HepG2 (cell line): ENCODE measurements around the gene CKS1B. TPM values are rescaled to one million over a fixed set of nuclear protein-coding genes. Genes with fewer than 3 reads are reported as not detected.
A peak's percentile ranks its signal among the peaks of the same experiment; 100 is the strongest.

ENCODE experiments used
- DR1 ChIP-seq: sonication (generic); formaldehyde crosslinking; IDR thresholded peaks from 2 replicates; pipeline ENCODE4 v1.8.0; 2021; ENCODE audit warnings: mild to moderate bottlenecking, missing genetic modification reagents, inconsistent platforms
- FOXK2 ChIP-seq: fragments of 450-650 bp; IDR thresholded peaks from 2 replicates; pipeline ENCODE4 v1.6.1; 2016
- JARID2 ChIP-seq: sonication (generic); formaldehyde crosslinking; IDR thresholded peaks from 2 replicates; pipeline ENCODE4 v1.8.1; 2023; ENCODE audit warnings: missing genetic modification reagents, inconsistent platforms; ENCODE audit not compliant: insufficient replicate concordance
- NFIB ChIP-seq: sonication (generic); formaldehyde crosslinking; IDR thresholded peaks from 2 replicates; pipeline ENCODE4 v1.9.0; 2021; ENCODE audit warnings: missing genetic modification reagents, mild to moderate bottlenecking, borderline replicate concordance
- TBX3 ChIP-seq: fragments of 450-650 bp; IDR thresholded peaks from 2 replicates; pipeline ENCODE4 v1.6.1; 2017; ENCODE audit warnings: antibody characterized with exemption, mild to moderate bottlenecking, inconsistent platforms, borderline replicate concordance
- ZNF205 ChIP-seq: IDR thresholded peaks from 2 replicates; pipeline ENCODE4 v1.6.1; 2018; ENCODE audit warnings: missing biosample characterization, missing genetic modification reagents
- ZNF232 ChIP-seq: sonication (generic); formaldehyde crosslinking; IDR thresholded peaks from 2 replicates; pipeline ENCODE4 v1.4.0; 2020; ENCODE audit warnings: missing genetic modification reagents, borderline replicate concordance
- ZNF234 ChIP-seq: sonication (generic); formaldehyde crosslinking; conservative IDR thresholded peaks from 2 replicates; pipeline ENCODE4 v1.5.1; 2020; ENCODE audit warnings: mild to moderate bottlenecking, missing genetic modification reagents
- ZNF263 ChIP-seq: sonication (generic); formaldehyde crosslinking; IDR thresholded peaks from 2 replicates; pipeline ENCODE4 v1.4.0; 2020; ENCODE audit warnings: missing genetic modification reagents
- ZNF317 ChIP-seq: sonication (generic); formaldehyde crosslinking; IDR thresholded peaks from 2 replicates; pipeline ENCODE4 v1.5.0; 2020; ENCODE audit warnings: mild to moderate bottlenecking, missing genetic modification reagents
- ZNF431 ChIP-seq: sonication (generic); formaldehyde crosslinking; IDR thresholded peaks from 2 replicates; pipeline ENCODE4 v1.9.0; 2022; ENCODE audit warnings: missing genetic modification reagents, low read depth, mild to moderate bottlenecking, borderline replicate concordance
- ZNF567 ChIP-seq: sonication (generic); formaldehyde crosslinking; IDR thresholded peaks from 2 replicates; pipeline ENCODE4 v1.8.1; 2023; ENCODE audit warnings: mild to moderate bottlenecking, missing genetic modification reagents, borderline replicate concordance
- ZNF598 ChIP-seq: sonication (generic); formaldehyde crosslinking; IDR thresholded peaks from 2 replicates; pipeline ENCODE4 v1.5.1; 2020; ENCODE audit warnings: mild to moderate bottlenecking, missing genetic modification reagents, borderline replicate concordance
- ZNF644 ChIP-seq: IDR thresholded peaks from 2 replicates; pipeline ENCODE4 v1.6.1; 2016; ENCODE audit warnings: low read depth
- polyA plus RNA-seq, 8 experiments: library from polyadenylated mRNA; depleted of rRNA in 3 of 8; stranded (reverse) in 7 of 8; unstranded in 1 of 8; fragments of >200 nt; fragmentation: Illumina TruSeq in 4 of 8; extraction: Trizol in 4 of 8; gene quantifications; 2 replicates each; pipeline versions ENCODE4 v1.2.1 to v1.2.3, GENCODE V29; 2011 to 2016; ENCODE audit warnings: low read depth in 4 of 8, missing spikeins in 1 of 8, mixed read lengths in 1 of 8; ENCODE audit not compliant: insufficient read depth in 1 of 8
- total RNA-seq, 5 experiments: library from RNA; depleted of rRNA; stranded (reverse); fragments of >200 nt; fragmentation: Illumina TruSeq; extraction: Trizol; gene quantifications; 2 replicates each; pipeline ENCODE4 v1.2.3, GENCODE V29; 2016; ENCODE audit warnings: low read depth in 1 of 5
- TF ChIP-seq, protein P1 (sequence below): sonication (generic); formaldehyde crosslinking; IDR thresholded peaks from 2 replicates; pipeline ENCODE4 v1.5.0; 2020; ENCODE audit warnings: mild to moderate bottlenecking, missing genetic modification reagents
- TF ChIP-seq, protein P2 (sequence below): sonication (generic); formaldehyde crosslinking; IDR thresholded peaks from 2 replicates; pipeline ENCODE4 v1.5.1; 2020; ENCODE audit warnings: missing genetic modification reagents, mild to moderate bottlenecking, borderline replicate concordance
- TF ChIP-seq, protein P3 (sequence below): sonication (generic); formaldehyde crosslinking; IDR thresholded peaks from 2 replicates; pipeline ENCODE4 v1.5.0; 2020; ENCODE audit warnings: missing genetic modification reagents
- TF ChIP-seq, protein P4 (sequence below): sonication (generic); formaldehyde crosslinking; IDR thresholded peaks from 2 replicates; pipeline ENCODE4 v1.5.0; 2020; ENCODE audit warnings: mild to moderate bottlenecking, missing genetic modification reagents
- TF ChIP-seq, protein P5 (sequence below): sonication (generic); formaldehyde crosslinking; conservative IDR thresholded peaks from 2 replicates; pipeline ENCODE4 v1.8.0; 2022; ENCODE audit warnings: low read depth, missing genetic modification reagents
- TF ChIP-seq, protein P6 (sequence below): sonication (generic); formaldehyde crosslinking; IDR thresholded peaks from 2 replicates; pipeline ENCODE4 v1.4.0; 2020; ENCODE audit warnings: missing genetic modification reagents, low read depth, mild to moderate bottlenecking, borderline replicate concordance

CKS1B gene
- total and polyA plus RNA-seq, 2 of the 13 experiments (the other 11 are each of a cell fraction or from before 2014, with no cell fraction given), result 217 to 222 TPM

DNA sequence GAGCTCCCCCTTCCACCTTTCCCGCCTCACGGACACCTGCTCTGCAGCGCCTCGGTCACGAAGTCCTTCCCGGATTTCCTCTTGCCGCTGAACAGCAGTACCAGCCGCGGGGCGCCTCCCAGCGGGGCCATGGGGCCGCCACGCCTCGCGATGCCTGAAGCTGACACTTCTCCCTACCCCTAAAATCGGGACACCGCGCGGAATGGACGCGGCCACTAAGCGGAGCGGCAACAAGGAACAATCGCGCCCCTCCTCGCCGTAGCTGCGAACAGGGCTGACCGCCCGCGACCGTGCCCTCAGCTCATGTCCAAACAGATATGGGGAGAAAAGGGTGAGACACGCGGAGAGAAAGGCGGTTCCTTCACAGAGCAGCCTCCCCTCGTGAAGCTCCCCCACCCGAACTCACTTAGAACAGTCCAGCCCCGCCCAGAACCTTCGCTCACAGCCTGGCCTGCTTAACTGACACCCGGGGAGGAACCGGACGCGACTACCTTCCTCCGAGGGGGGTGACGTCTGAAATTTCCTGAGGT lies 37.9 kb upstream of the CKS1B start, which contains the start of gene PMVK (continued):
- TF ChIP-seq, protein P1, sequence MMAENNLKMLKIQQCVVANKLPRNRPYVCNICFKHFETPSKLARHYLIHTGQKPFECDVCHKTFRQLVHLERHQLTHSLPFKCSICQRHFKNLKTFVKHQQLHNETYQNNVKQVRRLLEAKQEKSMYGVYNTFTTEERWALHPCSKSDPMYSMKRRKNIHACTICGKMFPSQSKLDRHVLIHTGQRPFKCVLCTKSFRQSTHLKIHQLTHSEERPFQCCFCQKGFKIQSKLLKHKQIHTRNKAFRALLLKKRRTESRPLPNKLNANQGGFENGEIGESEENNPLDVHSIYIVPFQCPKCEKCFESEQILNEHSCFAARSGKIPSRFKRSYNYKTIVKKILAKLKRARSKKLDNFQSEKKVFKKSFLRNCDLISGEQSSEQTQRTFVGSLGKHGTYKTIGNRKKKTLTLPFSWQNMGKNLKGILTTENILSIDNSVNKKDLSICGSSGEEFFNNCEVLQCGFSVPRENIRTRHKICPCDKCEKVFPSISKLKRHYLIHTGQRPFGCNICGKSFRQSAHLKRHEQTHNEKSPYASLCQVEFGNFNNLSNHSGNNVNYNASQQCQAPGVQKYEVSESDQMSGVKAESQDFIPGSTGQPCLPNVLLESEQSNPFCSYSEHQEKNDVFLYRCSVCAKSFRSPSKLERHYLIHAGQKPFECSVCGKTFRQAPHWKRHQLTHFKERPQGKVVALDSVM (CRISPR knock-in tag), result peak; percentile 67; the same call in 1 of the 2 replicates
- TF ChIP-seq, protein P2, sequence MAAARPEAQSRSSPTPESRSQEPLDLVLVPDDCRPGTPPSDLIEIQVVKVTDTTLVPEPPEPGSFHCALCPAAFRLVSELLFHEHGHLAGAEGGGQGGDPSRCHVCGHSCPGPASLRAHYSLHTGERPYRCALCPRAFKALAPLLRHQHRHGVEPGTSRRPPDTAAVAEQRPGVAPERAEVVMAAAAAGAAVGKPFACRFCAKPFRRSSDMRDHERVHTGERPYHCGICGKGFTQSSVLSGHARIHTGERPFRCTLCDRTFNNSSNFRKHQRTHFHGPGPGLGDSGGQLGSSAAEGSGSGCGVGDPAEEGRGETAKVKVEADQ, result peak; percentile 97; the same call in 1 of the 2 replicates
- TF ChIP-seq, protein P3, sequence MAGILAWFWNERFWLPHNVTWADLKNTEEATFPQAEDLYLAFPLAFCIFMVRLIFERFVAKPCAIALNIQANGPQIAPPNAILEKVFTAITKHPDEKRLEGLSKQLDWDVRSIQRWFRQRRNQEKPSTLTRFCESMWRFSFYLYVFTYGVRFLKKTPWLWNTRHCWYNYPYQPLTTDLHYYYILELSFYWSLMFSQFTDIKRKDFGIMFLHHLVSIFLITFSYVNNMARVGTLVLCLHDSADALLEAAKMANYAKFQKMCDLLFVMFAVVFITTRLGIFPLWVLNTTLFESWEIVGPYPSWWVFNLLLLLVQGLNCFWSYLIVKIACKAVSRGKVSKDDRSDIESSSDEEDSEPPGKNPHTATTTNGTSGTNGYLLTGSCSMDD (CRISPR knock-in tag), result peak; percentile 92
- TF ChIP-seq ZNF431 (CRISPR knock-in tag) (peak; percentile 96), ZNF263 (CRISPR knock-in tag) (peak; percentile 90), TBX3 (peak; percentile 67), ZNF644 (CRISPR knock-in tag) (no peak; the same call in 1 of the 2 replicates), NFIB (CRISPR knock-in tag) (0 out of 2 replicates have a peak, but pooled peaks have one; percentile 85), ZNF205 (CRISPR knock-in tag) (no peak; the same call in 1 of the 2 replicates), ZNF234 (CRISPR knock-in tag) (peak; percentile 94; the same call in 1 of the 2 replicates), DR1 (CRISPR knock-in tag) (no peak; the same call in 1 of the 2 replicates), ZNF567 (CRISPR knock-in tag) (peak; percentile 39; the same call in 1 of the 2 replicates), ZNF598 (CRISPR knock-in tag) (peak; percentile 74; the same call in 1 of the 2 replicates), FOXK2 (peak; percentile 97), ZNF232 (CRISPR knock-in tag) (peak; percentile 99), JARID2 (CRISPR knock-in tag) (peak; percentile 75), ZNF317 (CRISPR knock-in tag) (peak; percentile 94; the same call in 1 of the 2 replicates)
- TF ChIP-seq, protein P4, sequence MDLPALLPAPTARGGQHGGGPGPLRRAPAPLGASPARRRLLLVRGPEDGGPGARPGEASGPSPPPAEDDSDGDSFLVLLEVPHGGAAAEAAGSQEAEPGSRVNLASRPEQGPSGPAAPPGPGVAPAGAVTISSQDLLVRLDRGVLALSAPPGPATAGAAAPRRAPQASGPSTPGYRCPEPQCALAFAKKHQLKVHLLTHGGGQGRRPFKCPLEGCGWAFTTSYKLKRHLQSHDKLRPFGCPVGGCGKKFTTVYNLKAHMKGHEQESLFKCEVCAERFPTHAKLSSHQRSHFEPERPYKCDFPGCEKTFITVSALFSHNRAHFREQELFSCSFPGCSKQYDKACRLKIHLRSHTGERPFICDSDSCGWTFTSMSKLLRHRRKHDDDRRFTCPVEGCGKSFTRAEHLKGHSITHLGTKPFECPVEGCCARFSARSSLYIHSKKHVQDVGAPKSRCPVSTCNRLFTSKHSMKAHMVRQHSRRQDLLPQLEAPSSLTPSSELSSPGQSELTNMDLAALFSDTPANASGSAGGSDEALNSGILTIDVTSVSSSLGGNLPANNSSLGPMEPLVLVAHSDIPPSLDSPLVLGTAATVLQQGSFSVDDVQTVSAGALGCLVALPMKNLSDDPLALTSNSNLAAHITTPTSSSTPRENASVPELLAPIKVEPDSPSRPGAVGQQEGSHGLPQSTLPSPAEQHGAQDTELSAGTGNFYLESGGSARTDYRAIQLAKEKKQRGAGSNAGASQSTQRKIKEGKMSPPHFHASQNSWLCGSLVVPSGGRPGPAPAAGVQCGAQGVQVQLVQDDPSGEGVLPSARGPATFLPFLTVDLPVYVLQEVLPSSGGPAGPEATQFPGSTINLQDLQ (CRISPR knock-in tag), result peak; percentile 89; the same call in 1 of the 2 replicates
- TF ChIP-seq, protein P5, sequence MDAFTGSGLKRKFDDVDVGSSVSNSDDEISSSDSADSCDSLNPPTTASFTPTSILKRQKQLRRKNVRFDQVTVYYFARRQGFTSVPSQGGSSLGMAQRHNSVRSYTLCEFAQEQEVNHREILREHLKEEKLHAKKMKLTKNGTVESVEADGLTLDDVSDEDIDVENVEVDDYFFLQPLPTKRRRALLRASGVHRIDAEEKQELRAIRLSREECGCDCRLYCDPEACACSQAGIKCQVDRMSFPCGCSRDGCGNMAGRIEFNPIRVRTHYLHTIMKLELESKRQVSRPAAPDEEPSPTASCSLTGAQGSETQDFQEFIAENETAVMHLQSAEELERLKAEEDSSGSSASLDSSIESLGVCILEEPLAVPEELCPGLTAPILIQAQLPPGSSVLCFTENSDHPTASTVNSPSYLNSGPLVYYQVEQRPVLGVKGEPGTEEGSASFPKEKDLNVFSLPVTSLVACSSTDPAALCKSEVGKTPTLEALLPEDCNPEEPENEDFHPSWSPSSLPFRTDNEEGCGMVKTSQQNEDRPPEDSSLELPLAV (CRISPR knock-in tag), result peak; percentile 97
- TF ChIP-seq, protein P6, sequence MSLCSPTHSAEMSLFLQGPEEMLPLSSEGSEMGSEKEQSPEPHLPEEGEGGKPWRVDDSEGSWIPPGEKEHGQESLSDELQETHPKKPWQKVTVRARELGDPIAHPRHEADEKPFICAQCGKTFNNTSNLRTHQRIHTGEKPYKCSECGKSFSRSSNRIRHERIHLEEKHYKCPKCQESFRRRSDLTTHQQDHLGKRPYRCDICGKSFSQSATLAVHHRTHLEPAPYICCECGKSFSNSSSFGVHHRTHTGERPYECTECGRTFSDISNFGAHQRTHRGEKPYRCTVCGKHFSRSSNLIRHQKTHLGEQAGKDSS (CRISPR knock-in tag), result peak; percentile 97
